Stimulated activated CD8-positive, alpha-beta memory T cell treated with anti-CD3 and anti-CD28 coated beads, Interleukin-15, amount 100 ng/mL, for 4 hours (primary cell): ENCODE results near the gene RRN3.
"Not testable (repeated sequence)": the region's sequence is repeated elsewhere in the genome, so short reads cannot be mapped to it uniquely, and the experiment has no call there.

ENCODE experiments used
- DNase-seq, 2 donors: peaks; one replicate each; pipeline ENCODE4 v3.0.0-alpha.2; 2020; ENCODE audit warnings: low read depth in 2 of 2

The RRN3 gene

GRCh38 chr16:15027503-15028344, 66.3 kb downstream of the RRN3 start:
- DNase-seq: not testable (repeated sequence)

- DNase-seq: not testable (repeated sequence)
These were observed 67.0 kb downstream of the RRN3 start for GRCh38 chr16:15027051-15027450.

- DNase-seq: not testable (repeated sequence)
These were observed 68.7 kb downstream of the RRN3 start for GRCh38 chr16:15025234-15025951.

GRCh38 chr16:15024858-15025199, 69.2 kb downstream of the RRN3 start:
- DNase-seq: not testable (repeated sequence)

GRCh38 chr16:15023381-15024077, 70.5 kb downstream of the RRN3 start:
- not testable (repeated sequence) for DNase-seq

- peak; percentile 14 to 23 for DNase-seq
These were observed 71.9 kb downstream of the RRN3 start for GRCh38 chr16:15022194-15022593.

- DNase-seq: not testable (repeated sequence)
These were observed 72.6 kb downstream of the RRN3 start for GRCh38 chr16:15021429-15021828.

GRCh38 chr16:15016951-15017580, 77.0 kb downstream of the RRN3 start:
- not testable (repeated sequence) for DNase-seq

- not testable (repeated sequence) for DNase-seq
These were observed 77.7 kb downstream of the RRN3 start for GRCh38 chr16:15016354-15016753.

GRCh38 chr16:15015671-15016070, 78.4 kb downstream of the RRN3 start:
- DNase-seq: not testable (repeated sequence)

GRCh38 chr16:15012941-15013340, 81.1 kb downstream of the RRN3 start:
- DNase-seq: not testable (repeated sequence)
